AG09309 (cell line): ENCODE data around the gene PRELID3B.

ENCODE experiments used
- DNase-seq: peaks from one replicate; pipeline ENCODE4 v3.0.0-alpha.2; 2010; ENCODE audit warnings: low read depth
- H3K4me3 ChIP-seq: 2 replicates; pipeline ENCODE4 v1.5.1; 2011; ENCODE audit warnings: mild to moderate bottlenecking, low read depth, low read length, moderate library complexity; ENCODE audit not compliant: control insufficient read depth
- CTCF ChIP-seq: IDR thresholded peaks from 2 replicates; pipeline ENCODE4 v1.5.1; 2011; ENCODE audit warnings: mild to moderate bottlenecking, low read depth, low read length, inconsistent platforms; ENCODE audit not compliant: insufficient read depth, control insufficient read depth; ENCODE audit errors: missing control alignments

PRELID3B gene

GRCh38 chr20:59069026-59069425 is 26.4 kb upstream of the PRELID3B start:
- no peak for DNase-seq
- no peak for TF ChIP-seq CTCF
- H3K4me3 ChIP-seq = no peak overlapping the region

GRCh38 chr20:59068534-59068933 is 25.9 kb upstream of the PRELID3B start:
- TF ChIP-seq CTCF = no peak

GRCh38 chr20:59064214-59064722 is 21.7 kb upstream of the PRELID3B start:
- no peak overlapping the region for H3K4me3 ChIP-seq
- no peak for TF ChIP-seq CTCF
- no peak for DNase-seq

More at GRCh38 chr20:59068534-59068933, 25.9 kb upstream of the PRELID3B start:
- DNase-seq = no peak
- no peak overlapping the region for H3K4me3 ChIP-seq

- TF ChIP-seq CTCF = no peak
- H3K4me3 ChIP-seq = no peak overlapping the region
- no peak for DNase-seq
Observed at GRCh38 chr20:59063358-59064213, 21.0 kb upstream of the PRELID3B start.

DNA sequence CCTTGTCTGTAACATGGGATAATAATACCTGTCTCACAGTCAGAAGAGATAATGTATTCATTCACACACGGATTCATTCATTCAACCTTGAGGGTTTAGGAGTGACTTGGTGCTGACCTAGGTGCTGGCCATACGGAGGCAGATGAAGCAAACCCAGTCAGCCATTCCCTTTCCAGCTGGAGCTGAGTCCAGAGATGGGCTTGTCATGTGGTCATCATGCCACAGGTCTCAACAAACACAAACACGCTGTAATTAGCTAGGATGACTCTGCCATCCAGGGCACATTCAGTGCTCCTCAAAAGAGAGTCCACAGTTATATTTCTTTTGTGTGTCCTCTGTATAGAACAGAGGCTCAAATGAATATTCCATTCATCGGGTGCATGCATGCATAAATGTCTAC is 19.5 kb upstream of the PRELID3B start:
- no peak for TF ChIP-seq CTCF
- no peak for DNase-seq
- H3K4me3 ChIP-seq = no peak overlapping the region

- H3K4me3 ChIP-seq = no peak overlapping the region
- DNase-seq = no peak
- TF ChIP-seq CTCF = peak; percentile 33
Observed at GRCh38 chr20:59055302-59055701, 12.7 kb upstream of the PRELID3B start.
